NCI-H146 treated with DMSO at 0.1 percent for 48 hours (cell line): ENCODE measurements around the gene LIFR.

ENCODE experiments used
- DNase-seq: peaks from one replicate; lab custom pipeline; 2025; ENCODE audit not compliant: unreplicated experiment; lab: John Stamatoyannopoulos, UW

The LIFR gene

GRCh38 chr5:38468202-38468673 lies 88.2 kb downstream of the LIFR start:
- DNase-seq, result no peak

- no peak for DNase-seq
These were observed 88.9 kb downstream of the LIFR start for GRCh38 chr5:38467353-38468040.

GRCh38 chr5:38466424-38467189 lies 89.8 kb downstream of the LIFR start:
- no peak for DNase-seq

GRCh38 chr5:38465702-38466423 lies 90.6 kb downstream of the LIFR start:
- DNase-seq, result no peak

GRCh38 chr5:38465061-38465460 lies 91.4 kb downstream of the LIFR start:
- DNase-seq, result no peak

- no peak for DNase-seq
These were observed 92.6 kb downstream of the LIFR start for GRCh38 chr5:38463634-38464521.

- no peak for DNase-seq
These were observed 93.3 kb downstream of the LIFR start for GRCh38 chr5:38462976-38463633.

- DNase-seq, result no peak
These were observed 98.3 kb downstream of the LIFR start for GRCh38 chr5:38458174-38458573.

GRCh38 chr5:38456657-38457399 lies 99.6 kb downstream of the LIFR start:
- DNase-seq, result no peak

- no peak for DNase-seq
These were observed 100.6 kb downstream of the LIFR start for GRCh38 chr5:38455796-38456330.

GRCh38 chr5:38453921-38454320 lies 102.5 kb downstream of the LIFR start:
- DNase-seq, result no peak

- DNase-seq, result no peak
These were observed 102.9 kb downstream of the LIFR start for GRCh38 chr5:38453506-38453905.

GRCh38 chr5:38452201-38452600 lies 104.2 kb downstream of the LIFR start:
- no peak for DNase-seq

- DNase-seq, result no peak
These were observed 105.2 kb downstream of the LIFR start for GRCh38 chr5:38451074-38451725.

GRCh38 chr5:38450627-38451026 lies 105.8 kb downstream of the LIFR start:
- DNase-seq, result no peak

GRCh38 chr5:38448568-38449350 lies 107.7 kb downstream of the LIFR start:
- no peak for DNase-seq

- no peak for DNase-seq
These were observed 108.7 kb downstream of the LIFR start for GRCh38 chr5:38447786-38448185.

GRCh38 chr5:38447056-38447455 lies 109.4 kb downstream of the LIFR start:
- DNase-seq, result no peak
